Measurements from ENCODE around the gene FAM124A. TPM values are rescaled to one million over a fixed set of nuclear protein-coding genes. Genes with fewer than 3 reads are reported as not detected.

FAM124A gene
- total RNA-seq, 1 experiment from 2014 or later: 1.1 TPM

DNA sequence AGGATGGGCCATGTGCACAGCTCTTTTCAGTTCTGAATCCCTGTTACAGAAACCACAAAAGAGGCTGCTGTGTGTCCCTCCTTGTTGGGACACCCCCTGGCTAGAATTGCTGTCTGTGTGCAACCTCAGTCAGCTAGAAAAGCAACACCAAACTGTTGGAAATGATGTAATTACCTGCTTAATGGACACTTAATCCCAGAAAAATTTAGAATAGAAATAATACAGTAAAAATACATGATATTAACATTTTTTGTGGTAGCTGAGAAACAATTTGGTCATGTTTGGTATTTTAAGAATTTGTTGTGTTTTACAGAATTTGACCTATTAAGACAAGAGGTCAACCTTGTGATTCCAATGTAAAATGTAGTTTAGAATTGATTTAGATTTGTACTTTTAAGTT, 46.8 kb downstream of the FAM124A start:
- CTCF ChIA-PET: no interaction called here

DNA sequence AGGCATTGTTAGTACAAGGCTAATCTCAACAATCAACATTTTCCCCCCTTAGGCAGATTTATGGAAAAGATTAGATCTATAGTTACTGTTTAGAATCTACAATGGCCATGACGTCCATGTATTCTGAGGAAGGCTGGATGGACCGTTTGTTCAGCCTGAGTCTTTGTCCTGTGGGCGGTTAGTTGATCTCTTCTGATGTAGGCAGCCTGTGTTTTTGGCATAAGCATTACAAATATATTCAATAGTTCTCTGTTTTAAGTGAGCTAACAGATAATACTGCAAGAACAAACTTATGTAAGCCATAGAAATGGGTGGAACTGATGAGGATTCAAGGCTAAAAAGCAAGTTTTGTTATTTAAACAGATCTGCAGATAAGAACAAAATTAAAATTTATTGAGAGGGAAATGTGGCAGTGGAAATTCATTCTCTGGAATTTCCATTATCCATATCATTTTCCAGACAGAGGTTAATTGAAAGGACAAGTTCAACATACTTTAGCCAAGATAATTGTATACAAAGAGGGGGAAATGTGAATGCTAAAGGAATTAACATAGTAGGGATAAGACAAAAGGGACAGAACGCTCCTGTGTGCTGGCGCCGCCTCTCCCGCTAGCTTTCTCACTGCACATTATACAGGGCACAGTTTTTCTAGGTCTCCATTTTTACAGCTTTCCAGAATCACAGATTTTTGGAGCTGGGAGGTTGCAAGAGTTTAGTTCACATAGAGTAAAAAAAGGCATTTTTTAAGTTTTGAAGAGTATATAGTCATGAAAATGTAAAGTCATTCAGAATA, 48.6 kb downstream of the FAM124A start:
- in situ Hi-C loops (cut with HindIII; ENCODE audit: low pct_unique_long_range_greater_than_20kb, low sequenced_read_pairs): no loop called here
- POLR2A ChIA-PET: interaction anchor here (0.7 kb wide), 1 partner anchor 303 kb away, joined by 3 read pairs; no protein-coding TSS in a partner anchor
- no peaks in the 10 kb centered on the region for H3K9me3 ChIP-seq (ENCODE audit: control insufficient read depth, insufficient read depth, low read depth, low read length)
- H3K27me3 ChIP-seq (ENCODE audit: control insufficient read depth, insufficient read depth, low read length): no peaks in the 10 kb centered on the region
- no TSS peak for BruUV-seq (replicated peaks)
- H3K27ac ChIP-seq (ENCODE audit: low read length): no peak overlapping the region
- H3K4me3 ChIP-seq (ENCODE audit: low read depth in 2 of 2, low read length in 2 of 2): no peak overlapping the region
- H3K4me1 ChIP-seq (ENCODE audit: control insufficient read depth, insufficient read depth, low read length): no peaks in the 10 kb centered on the region
- CTCF ChIA-PET: no interaction called here
- no peaks in the 10 kb centered on the region for H3K36me3 ChIP-seq (ENCODE audit: control insufficient read depth, insufficient read depth, low read length)
- intact Hi-C loops (cut with micrococcal nuclease; ENCODE audit: unreplicated experiment): no loop called here
- ATAC-seq (no peak), DNase-seq (ENCODE audit: low read depth, low spot score) (no peak)
- no peak for TF ChIP-seq TCF7L2 (IDR thresholded peaks at IDR 0.05; ENCODE audit: low read depth, low read length)

More for the DNA sequence above, 46.8 kb downstream of the FAM124A start:
- Histone ChIP-seq H3K4me1 (ENCODE audit: control insufficient read depth, insufficient read depth, low read length) (no peaks in the 10 kb centered on the region), H3K4me3 (ENCODE audit: low read depth in 2 of 2, low read length in 2 of 2) (no peak overlapping the region), H3K27me3 (ENCODE audit: control insufficient read depth, insufficient read depth, low read length) (no peaks in the 10 kb centered on the region), H3K9me3 (ENCODE audit: control insufficient read depth, insufficient read depth, low read depth, low read length) (no peaks in the 10 kb centered on the region), H3K27ac (ENCODE audit: low read length) (no peak overlapping the region), H3K36me3 (ENCODE audit: control insufficient read depth, insufficient read depth, low read length) (no peaks in the 10 kb centered on the region)
- no peak for DNase-seq (ENCODE audit: low read depth, low spot score)
- in situ Hi-C loops (cut with HindIII; ENCODE audit: low pct_unique_long_range_greater_than_20kb, low sequenced_read_pairs) (no loop called here), intact Hi-C loops (cut with micrococcal nuclease; ENCODE audit: unreplicated experiment) (no loop called here)
- TF ChIP-seq, protein P1, sequence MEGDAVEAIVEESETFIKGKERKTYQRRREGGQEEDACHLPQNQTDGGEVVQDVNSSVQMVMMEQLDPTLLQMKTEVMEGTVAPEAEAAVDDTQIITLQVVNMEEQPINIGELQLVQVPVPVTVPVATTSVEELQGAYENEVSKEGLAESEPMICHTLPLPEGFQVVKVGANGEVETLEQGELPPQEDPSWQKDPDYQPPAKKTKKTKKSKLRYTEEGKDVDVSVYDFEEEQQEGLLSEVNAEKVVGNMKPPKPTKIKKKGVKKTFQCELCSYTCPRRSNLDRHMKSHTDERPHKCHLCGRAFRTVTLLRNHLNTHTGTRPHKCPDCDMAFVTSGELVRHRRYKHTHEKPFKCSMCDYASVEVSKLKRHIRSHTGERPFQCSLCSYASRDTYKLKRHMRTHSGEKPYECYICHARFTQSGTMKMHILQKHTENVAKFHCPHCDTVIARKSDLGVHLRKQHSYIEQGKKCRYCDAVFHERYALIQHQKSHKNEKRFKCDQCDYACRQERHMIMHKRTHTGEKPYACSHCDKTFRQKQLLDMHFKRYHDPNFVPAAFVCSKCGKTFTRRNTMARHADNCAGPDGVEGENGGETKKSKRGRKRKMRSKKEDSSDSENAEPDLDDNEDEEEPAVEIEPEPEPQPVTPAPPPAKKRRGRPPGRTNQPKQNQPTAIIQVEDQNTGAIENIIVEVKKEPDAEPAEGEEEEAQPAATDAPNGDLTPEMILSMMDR (IDR thresholded peaks at IDR 0.05): no peak
- TF ChIP-seq POLR2AphosphoS5 (IDR thresholded peaks at IDR 0.05; ENCODE audit: low read depth, low read length): no peak
- no peak for TF ChIP-seq TCF7L2 (IDR thresholded peaks at IDR 0.05; ENCODE audit: low read depth, low read length)
- no peak for TF ChIP-seq SIN3A (IDR thresholded peaks at IDR 0.05; ENCODE audit: borderline replicate concordance, insufficient read depth, low read depth, low read length)
- TF ChIP-seq REST (IDR thresholded peaks at IDR 0.05; ENCODE audit: insufficient read depth in 1 of 2, low read depth in 2 of 2, low read length in 1 of 2): no peak
- no TSS peak for BruUV-seq (replicated peaks)
- ATAC-seq: no peak
- POLR2A ChIA-PET: no interaction called here

- in situ Hi-C loops (cut with HindIII; ENCODE audit: low pct_unique_long_range_greater_than_20kb, low sequenced_read_pairs): no loop called here
- BruUV-seq (replicated peaks): no TSS peak
Observed at GRCh38 chr13:51271528-51272085, 49.4 kb downstream of the FAM124A start.

More at GRCh38 chr13:51271528-51272085, 49.4 kb downstream of the FAM124A start:
- CTCF ChIA-PET: no interaction called here
- TF ChIP-seq POLR2AphosphoS5 (IDR thresholded peaks at IDR 0.05; ENCODE audit: low read depth, low read length) (no peak), SIN3A (IDR thresholded peaks at IDR 0.05; ENCODE audit: borderline replicate concordance, insufficient read depth, low read depth, low read length) (no peak), TCF7L2 (IDR thresholded peaks at IDR 0.05; ENCODE audit: low read depth, low read length) (no peak), REST (IDR thresholded peaks at IDR 0.05; ENCODE audit: insufficient read depth in 1 of 2, low read depth in 2 of 2, low read length in 1 of 2) (no peak)
- TF ChIP-seq, protein P1 (IDR thresholded peaks at IDR 0.05): no peak
- H3K4me1 ChIP-seq (ENCODE audit: control insufficient read depth, insufficient read depth, low read length): no peaks in the 10 kb centered on the region
- no peak overlapping the region for H3K27ac ChIP-seq (ENCODE audit: low read length)
- H3K27me3 ChIP-seq (ENCODE audit: control insufficient read depth, insufficient read depth, low read length): no peaks in the 10 kb centered on the region
- POLR2A ChIA-PET: no interaction called here
- DNase-seq (ENCODE audit: low read depth, low spot score): no peak
- H3K4me3 ChIP-seq (ENCODE audit: low read depth in 2 of 2, low read length in 2 of 2): no peak overlapping the region
- ATAC-seq: no peak
- H3K36me3 ChIP-seq (ENCODE audit: control insufficient read depth, insufficient read depth, low read length): no peaks in the 10 kb centered on the region
- H3K9me3 ChIP-seq (ENCODE audit: control insufficient read depth, insufficient read depth, low read depth, low read length): no peaks in the 10 kb centered on the region
- intact Hi-C loops (cut with micrococcal nuclease; ENCODE audit: unreplicated experiment): no loop called here

All from Panc1 (cell line).